Parathyroid adenoma (tissue), 2 donors: ENCODE data around the gene ABLIM1.

Experiments used
- H2AFZ ChIP-seq: fragments of 300-600 bp; sonication (generic); one replicate; pipeline ENCODE4 v1.7.0; 2017; ENCODE audit warnings: antibody characterized with exemption, mild to moderate bottlenecking
- H3K27ac ChIP-seq: fragments of 300-600 bp; sonication (generic); one replicate; pipeline ENCODE4 v1.7.0; 2017
- H3K27me3 ChIP-seq: fragments of 300-600 bp; sonication (generic); one replicate; pipeline ENCODE4 v1.7.0; 2017; ENCODE audit warnings: low read length; ENCODE audit not compliant: control insufficient read depth, insufficient read depth
- H3K36me3 ChIP-seq: fragments of 300-600 bp; sonication (generic); one replicate; pipeline ENCODE4 v1.7.0; 2017; ENCODE audit warnings: low read length; ENCODE audit not compliant: control insufficient read depth, insufficient read depth
- H3K4me1 ChIP-seq: fragments of 300-600 bp; sonication (generic); one replicate; pipeline ENCODE4 v1.7.0; 2017; ENCODE audit warnings: control low read depth
- H3K4me2 ChIP-seq: fragments of 300-600 bp; sonication (generic); one replicate; pipeline ENCODE4 v1.7.0; 2017; ENCODE audit warnings: low read length
- H3K4me3 ChIP-seq: fragments of 300-600 bp; sonication (generic); one replicate; pipeline ENCODE4 v1.7.0; 2017; ENCODE audit warnings: low read depth, low read length
- H3K79me2 ChIP-seq: fragments of 300-600 bp; sonication (generic); one replicate; pipeline ENCODE4 v1.7.0; 2017; ENCODE audit warnings: control low read depth
- H3K9ac ChIP-seq: fragments of 300-600 bp; sonication (generic); one replicate; pipeline ENCODE4 v1.7.0; 2017; ENCODE audit warnings: mild to moderate bottlenecking
- H3K9me3 ChIP-seq: fragments of 300-600 bp; sonication (generic); one replicate; pipeline ENCODE4 v1.7.0; 2017; ENCODE audit warnings: low read length; ENCODE audit not compliant: control insufficient read depth
- CTCF ChIP-seq: fragments of 300-600 bp; sonication (generic); IDR thresholded peaks from one replicate; pipeline ENCODE4 v1.7.0; 2017; ENCODE audit warnings: antibody characterized with exemption, mild to moderate bottlenecking
- donor health status: primary hyperparathyroidism.

ABLIM1 gene

GRCh38 chr10:114389426-114389825 lies 268.6 kb downstream of the ABLIM1 start:
- H3K9me3 ChIP-seq = no peaks in the 10 kb centered on the region
- peaks cover 98% of the 10 kb centered on the region for H3K4me1 ChIP-seq
- peak overlapping the region; percentile 91 for H3K27ac ChIP-seq
- TF ChIP-seq CTCF = no peak
- peak overlapping the region; percentile 63 for H3K4me2 ChIP-seq
- H3K79me2 ChIP-seq = peaks cover 91% of the 10 kb centered on the region
- no peak overlapping the region for H3K9ac ChIP-seq
- no peak overlapping the region for H2AFZ ChIP-seq
- no peaks in the 10 kb centered on the region for H3K27me3 ChIP-seq
- H3K36me3 ChIP-seq = no peaks in the 10 kb centered on the region
- peak overlapping the region; percentile 36 for H3K4me3 ChIP-seq

GRCh38 chr10:114388275-114388674 lies 269.8 kb downstream of the ABLIM1 start:
- no peaks in the 10 kb centered on the region for H3K36me3 ChIP-seq
- H3K4me3 ChIP-seq = no peak overlapping the region

GRCh38 chr10:114387784-114388183 lies 270.3 kb downstream of the ABLIM1 start:
- no peaks in the 10 kb centered on the region for H3K9me3 ChIP-seq
- peaks cover 97% of the 10 kb centered on the region for H3K4me1 ChIP-seq
- H3K4me3 ChIP-seq = no peak overlapping the region
- H3K4me2 ChIP-seq = no peak overlapping the region
- no peak overlapping the region for H3K9ac ChIP-seq
- H3K27ac ChIP-seq = peak overlapping the region; percentile 91
- H3K27me3 ChIP-seq = no peaks in the 10 kb centered on the region
- no peak for TF ChIP-seq CTCF
- H3K79me2 ChIP-seq = peaks cover 86% of the 10 kb centered on the region
- H3K36me3 ChIP-seq = no peaks in the 10 kb centered on the region
- no peak overlapping the region for H2AFZ ChIP-seq

More at GRCh38 chr10:114388275-114388674, 269.8 kb downstream of the ABLIM1 start:
- H3K9ac ChIP-seq = no peak overlapping the region
- peaks cover 97% of the 10 kb centered on the region for H3K4me1 ChIP-seq
- peak overlapping the region; percentile 63 for H3K4me2 ChIP-seq
- no peak for TF ChIP-seq CTCF
- H2AFZ ChIP-seq = no peak overlapping the region
- H3K9me3 ChIP-seq = no peaks in the 10 kb centered on the region
- H3K79me2 ChIP-seq = peaks cover 89% of the 10 kb centered on the region
- peak overlapping the region; percentile 91 for H3K27ac ChIP-seq
- H3K27me3 ChIP-seq = no peaks in the 10 kb centered on the region

GRCh38 chr10:114386452-114386851 lies 271.6 kb downstream of the ABLIM1 start:
- H3K4me1 ChIP-seq = peaks cover 89% of the 10 kb centered on the region
- no peak overlapping the region for H2AFZ ChIP-seq
- H3K4me3 ChIP-seq = no peak overlapping the region
- peak overlapping the region; percentile 91 for H3K27ac ChIP-seq
- peaks cover 75% of the 10 kb centered on the region for H3K79me2 ChIP-seq
- no peaks in the 10 kb centered on the region for H3K36me3 ChIP-seq
- H3K9me3 ChIP-seq = no peaks in the 10 kb centered on the region
- no peak overlapping the region for H3K4me2 ChIP-seq
- no peak overlapping the region for H3K9ac ChIP-seq
- TF ChIP-seq CTCF = peak; percentile 34
- no peaks in the 10 kb centered on the region for H3K27me3 ChIP-seq

- H3K36me3 ChIP-seq = no peaks in the 10 kb centered on the region
- TF ChIP-seq CTCF = no peak
- no peak overlapping the region for H3K4me2 ChIP-seq
- no peaks in the 10 kb centered on the region for H3K27me3 ChIP-seq
- H3K9me3 ChIP-seq = no peaks in the 10 kb centered on the region
- peak overlapping the region; percentile 91 for H3K27ac ChIP-seq
- no peak overlapping the region for H3K9ac ChIP-seq
- no peak overlapping the region for H2AFZ ChIP-seq
- H3K4me1 ChIP-seq = peaks cover 87% of the 10 kb centered on the region
- peaks cover 72% of the 10 kb centered on the region for H3K79me2 ChIP-seq
- H3K4me3 ChIP-seq = no peak overlapping the region
Observed at GRCh38 chr10:114385557-114385956, 272.5 kb downstream of the ABLIM1 start.
